ENCODE measurements around the gene MFSD1. TPM values are rescaled to one million over a fixed set of nuclear protein-coding genes. Genes with fewer than 3 reads are reported as not detected.
A peak's percentile ranks its signal among the peaks of the same experiment; 100 is the strongest.
"Not testable (repeated sequence)": the region's sequence is repeated elsewhere in the genome, so short reads cannot be mapped to it uniquely, and the experiment has no call there.

Gene MFSD1
- total RNA-seq, 1 donor from 2014 or later = 101 TPM

DNA sequence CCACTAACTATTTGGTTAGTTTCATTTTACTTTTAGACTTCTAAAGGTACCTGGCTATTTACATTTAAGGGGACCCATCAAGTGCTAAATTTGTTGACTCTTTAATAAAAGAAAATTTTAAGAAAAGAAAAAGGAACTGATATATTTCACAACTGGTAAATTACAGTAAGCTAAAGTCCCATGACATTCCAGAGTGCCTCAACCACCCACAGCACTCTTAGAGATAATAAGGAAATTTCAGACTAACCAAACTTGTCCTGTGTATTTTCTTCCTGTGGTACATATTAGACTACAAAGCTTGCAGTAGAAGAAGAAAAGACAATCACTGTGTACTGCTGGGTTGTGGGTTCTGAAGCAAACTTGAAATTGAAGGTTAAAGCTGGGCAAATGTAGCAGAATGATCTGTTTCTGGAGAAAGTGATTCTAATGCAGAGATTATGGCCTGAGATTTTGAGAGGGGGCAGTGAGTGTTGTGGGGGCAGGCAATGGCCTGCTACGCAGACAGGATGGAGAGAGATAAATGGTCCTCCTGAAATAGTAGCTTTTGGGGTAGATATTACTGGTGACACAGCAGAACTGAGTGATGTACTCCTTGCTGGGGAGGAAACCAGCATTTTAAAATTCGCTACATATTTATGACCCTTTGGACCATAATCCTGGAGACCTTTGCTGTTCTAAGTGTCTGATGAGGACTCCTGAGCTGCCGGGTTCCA lies 24.5 kb upstream of the MFSD1 start:
- no peak for DNase-seq

DNA sequence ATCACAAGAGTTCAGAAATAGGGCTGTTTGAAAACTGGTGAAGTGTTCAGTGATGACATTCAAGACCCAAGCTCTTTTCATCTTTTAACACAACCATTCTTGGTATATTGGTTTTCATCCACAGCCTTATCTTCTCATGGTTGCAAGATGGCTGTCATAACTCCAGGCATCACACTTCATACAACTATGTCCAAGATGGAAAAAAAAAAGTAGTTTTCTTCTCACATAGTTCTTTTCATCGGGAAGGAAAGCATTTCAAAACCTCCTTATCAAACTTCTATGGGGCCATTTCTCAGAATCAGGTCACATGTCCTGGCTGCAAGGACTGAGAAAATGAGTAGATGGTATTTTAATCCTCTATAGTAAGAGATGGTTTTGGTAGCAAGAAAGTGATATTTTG lies 21.1 kb upstream of the MFSD1 start:
- DNase-seq = no peak

DNA sequence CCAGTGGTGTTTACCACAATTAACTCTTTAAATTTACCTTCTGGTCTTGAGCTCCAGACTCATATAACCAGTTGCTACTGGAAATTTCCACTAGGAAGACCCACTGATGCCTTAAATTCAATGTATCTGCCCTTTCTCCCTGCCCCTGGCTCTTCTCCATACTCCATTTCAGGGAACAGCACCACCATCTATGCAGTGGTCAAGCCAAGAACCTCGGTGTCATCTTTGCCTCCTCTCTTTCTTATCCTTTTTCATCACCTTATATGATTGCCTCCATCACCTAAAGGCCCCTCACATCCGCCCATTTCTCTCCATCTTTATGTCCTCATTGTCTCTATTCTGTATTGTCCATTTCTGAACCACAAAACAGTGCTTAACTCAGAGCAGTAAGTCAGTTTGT lies 20.7 kb upstream of the MFSD1 start:
- DNase-seq = no peak

DNA sequence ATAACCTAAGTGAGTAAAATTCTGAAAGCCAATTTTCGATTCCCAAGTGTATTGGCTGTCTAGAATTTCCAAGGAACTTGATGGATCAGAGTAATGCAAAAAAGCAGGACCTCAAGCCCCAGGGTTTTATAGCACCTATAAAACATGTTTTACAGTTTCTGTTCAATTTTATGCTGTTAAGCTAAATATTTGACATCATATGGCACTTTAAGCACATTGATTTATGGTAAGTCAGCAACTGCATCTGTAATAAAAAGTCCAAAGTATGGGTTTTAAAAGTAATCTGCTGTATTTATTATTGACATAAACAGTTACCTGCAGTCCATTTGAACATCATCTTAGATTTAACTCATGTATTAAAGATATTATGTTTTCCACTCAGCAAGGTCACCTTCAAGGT lies 20.0 kb upstream of the MFSD1 start:
- no peak for DNase-seq

DNA sequence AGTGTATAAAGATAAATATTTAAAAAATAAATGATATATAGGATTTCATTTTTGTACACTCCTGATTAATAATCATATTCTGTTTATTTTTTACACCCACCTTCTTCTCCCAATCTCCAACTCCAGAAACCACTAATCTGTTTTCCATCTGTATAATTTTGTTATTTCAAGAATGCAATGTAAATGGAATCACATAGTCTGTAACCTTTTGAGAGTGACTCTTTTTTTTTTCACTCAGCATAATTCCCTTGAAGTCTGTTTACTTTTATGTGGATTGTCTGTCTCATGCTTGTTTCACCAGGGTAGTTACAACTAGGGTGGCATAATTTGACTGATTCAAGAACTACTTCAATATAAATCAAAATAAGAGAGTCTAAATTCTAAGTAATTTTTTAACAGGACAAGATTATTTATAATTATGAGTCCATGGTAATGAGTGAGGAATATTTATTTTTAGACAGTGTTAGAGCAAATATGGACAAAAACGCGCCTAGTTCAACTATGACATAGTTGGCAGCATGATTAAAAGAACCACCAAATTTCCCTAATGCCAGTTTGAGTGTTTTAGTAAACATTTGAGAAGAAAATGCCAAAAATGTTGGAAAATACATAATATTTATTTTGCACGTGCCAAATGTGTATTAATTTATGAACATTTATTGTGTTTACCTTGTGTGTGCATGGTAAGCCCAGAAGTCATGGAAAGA lies 19.4 kb upstream of the MFSD1 start:
- DNase-seq = no peak

DNA sequence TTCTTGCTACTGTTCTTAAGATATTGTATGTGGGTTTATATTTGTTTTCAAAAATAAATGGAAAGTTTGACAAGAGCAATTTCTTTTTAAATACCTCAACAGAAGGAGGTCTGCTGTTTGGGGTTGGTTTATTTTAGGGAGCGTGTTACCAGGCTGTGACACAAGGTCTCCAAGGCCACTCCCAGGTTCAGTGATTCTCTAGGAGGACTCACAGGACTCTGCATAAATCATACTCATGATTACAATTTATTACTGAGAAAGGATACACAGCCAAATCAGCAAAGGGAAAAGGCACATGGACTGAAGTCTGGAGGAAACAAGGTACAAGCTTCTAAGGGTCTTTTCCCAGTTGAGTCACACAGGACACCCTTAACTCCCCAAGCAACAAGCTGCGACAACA lies 18.8 kb upstream of the MFSD1 start:
- DNase-seq = no peak

DNA sequence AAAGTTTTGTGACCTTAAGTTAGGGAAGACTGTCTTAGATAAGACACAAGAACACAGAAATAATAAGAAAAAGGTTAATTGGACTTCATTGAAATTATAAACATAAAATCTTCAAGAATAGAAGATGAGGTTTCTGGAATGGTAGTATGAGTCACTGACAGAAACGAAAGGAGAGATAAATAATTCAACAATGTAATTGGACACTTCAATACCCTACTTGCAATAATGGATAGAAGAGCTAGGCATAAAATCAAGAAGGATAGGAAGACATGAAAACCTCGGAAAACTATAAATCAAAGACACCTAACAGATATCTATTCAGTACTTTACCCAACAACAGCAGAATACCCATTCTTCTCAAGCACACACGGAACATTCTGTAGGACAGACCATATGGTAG lies 15.9 kb upstream of the MFSD1 start:
- DNase-seq = no peak

DNA sequence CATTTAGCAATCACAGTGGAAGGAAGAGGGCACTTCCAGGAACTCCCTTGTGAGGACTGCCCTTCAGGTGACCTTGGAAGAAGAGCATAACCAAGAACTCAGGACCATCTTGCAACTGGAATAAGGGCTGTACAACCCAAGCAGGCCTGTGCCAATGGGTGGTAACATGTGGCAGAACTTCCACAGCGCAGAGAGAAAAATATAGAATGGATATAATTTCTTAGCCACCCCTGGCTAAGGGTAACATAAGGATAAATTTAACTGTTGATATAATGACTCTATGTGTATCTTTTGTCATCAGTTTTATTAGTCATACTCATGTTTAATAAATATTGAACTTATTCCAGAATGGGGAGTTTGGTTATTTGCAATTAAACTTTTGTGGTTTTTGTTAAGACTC lies 13.4 kb upstream of the MFSD1 start:
- peak; percentile 19 for DNase-seq

DNA sequence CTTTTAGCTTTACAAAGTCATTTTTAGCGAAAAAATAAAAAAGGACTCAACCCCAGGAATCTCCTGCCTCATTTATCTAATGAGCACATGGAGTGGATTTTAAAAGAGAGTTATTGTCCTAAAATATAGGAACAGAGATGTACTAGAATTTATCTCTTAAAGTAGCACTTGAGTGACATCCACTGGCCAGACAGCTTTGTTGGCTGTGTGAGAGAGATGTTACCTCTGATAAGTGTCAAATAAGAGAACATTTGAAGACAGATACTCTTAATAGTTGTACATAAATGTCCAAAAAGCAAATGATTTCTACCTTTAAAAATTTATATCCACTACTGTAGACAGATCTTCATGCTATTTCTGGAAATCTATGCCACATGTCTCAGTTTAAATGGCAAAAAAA lies 12.3 kb upstream of the MFSD1 start:
- DNase-seq = peak; percentile 84

DNA sequence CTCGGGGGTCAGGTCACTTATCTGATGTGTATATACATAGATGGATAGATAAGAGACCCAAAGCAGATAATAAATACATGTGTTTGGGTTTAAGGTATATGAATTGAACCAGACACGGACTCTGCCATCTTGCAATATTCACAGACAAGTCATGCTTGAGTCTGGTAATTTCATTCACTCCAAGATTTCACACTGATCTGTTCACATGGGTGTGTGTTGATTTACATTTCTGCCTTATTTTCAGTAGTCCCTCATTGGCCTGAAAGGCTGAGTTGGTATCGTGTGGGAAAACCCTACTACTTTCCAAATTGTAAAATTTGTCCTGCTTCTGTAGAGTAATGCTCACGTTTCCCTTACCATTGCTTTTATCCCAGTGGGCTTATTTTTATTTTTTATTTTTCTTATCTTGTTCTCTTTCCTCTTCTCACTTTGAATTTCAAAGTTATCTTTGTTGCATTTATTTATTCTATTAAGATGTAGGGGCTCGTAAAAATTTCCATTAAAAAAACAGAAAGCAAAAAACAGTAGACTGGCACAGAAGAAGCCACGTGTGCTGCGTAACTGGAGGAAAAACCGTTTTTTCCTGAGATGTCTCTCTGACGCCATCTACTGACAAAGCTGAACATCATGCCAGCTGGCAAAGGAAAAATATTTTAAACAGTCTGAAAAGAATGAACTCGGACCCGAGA lies 10.8 kb upstream of the MFSD1 start:
- DNase-seq = peak; percentile 86

DNA sequence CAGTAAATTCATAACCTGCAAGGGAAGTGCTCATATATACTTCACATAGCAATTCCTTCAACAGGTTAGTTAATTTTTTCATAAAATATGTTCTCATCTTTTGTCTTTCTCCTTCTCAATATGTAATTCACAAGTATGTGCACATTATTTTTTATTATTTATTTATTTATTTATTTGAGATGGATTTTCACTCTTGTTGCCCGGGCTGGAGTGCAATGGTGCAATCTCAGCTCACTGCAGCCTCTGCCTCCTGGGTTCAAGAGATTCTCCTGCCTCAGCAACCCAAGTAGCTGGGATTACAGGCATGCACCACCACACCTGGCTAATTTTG lies 10.3 kb upstream of the MFSD1 start:
- not testable (repeated sequence) for DNase-seq

DNA sequence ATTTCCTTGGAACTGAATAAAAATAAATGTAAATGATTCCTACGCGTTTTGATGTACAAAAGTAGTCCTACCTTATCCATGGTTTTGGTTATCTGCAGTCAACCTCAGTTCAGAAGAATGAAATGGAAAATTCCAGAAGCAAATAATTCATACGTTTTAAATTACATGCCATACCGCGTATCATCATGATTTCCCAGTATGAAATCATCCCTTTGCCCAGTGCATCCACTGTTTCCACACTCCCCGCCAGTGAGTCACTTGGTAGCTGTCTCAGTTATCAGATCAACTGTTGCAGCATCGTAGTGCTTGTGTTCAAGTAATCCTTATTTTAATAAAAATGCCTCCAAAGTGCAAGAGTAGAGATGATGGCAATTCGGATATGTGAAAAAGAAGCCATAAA lies 9.1 kb upstream of the MFSD1 start:
- DNase-seq = peak; percentile 30

DNA sequence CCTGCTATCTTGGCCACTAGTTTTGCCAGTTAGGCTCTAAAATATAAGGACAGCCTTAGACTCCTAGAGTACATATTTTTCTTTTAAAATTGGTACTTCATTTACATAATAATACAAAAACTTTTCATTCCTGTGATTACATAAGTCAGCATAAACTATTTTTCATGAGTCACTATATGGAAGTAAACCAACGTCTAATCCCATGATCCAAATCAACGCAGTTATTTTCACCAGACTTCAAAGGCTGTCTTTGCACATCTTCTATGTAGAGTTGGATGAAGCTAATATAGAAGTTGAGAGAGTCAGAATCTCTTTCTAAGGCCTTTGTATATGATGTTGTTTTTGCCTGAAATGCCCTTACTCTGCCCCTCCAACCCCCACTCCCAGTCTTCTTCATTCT lies 7.6 kb upstream of the MFSD1 start:
- DNase-seq = no peak

DNA sequence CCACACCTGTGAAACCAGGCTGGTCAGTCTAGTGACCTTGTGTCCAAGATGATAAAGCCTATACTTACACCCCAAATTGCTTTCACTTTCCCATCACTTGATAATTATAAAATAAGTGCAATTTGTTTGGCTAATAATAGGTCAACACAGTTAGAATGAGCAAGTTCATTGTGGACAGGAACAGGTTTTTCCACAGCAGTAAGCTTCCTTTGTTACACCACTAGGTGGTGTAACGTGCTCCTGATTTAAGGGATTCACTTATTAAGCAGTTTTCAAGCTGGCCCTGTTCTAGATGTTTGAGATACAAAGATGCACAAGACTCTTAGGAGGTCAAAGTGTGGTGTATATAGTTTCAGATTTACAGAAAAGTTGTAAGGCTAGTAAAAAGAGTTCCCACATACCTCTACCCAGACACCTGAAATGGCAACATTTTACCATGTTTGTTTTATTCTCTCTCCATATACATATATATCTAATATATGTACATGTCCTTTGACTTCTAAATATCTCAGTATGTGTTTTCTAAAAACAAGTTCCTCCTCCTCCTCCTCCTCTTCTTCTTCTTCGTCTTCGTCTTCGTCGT lies 6.8 kb upstream of the MFSD1 start:
- DNase-seq = peak; percentile 65

DNA sequence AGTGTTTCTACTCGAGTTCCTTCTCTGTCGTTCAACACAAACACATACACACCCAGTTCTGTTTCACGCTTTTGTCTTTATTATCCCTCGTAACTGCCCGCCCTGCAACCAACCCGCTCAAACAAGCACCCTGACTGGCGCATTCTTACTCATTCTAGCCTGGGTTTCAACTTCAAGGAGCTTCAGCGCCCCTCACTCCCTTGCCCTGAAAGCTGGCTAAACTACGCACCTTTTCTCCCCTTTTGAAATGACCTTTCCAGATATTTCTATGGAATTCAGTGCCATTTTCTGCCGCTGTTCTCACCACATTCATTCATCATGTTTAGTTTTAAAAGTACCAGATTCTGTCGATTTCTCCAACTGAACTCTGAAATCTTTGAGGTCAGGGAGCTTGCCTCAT lies 653 bp upstream of the MFSD1 start:
- peak; percentile 26 for DNase-seq

DNA sequence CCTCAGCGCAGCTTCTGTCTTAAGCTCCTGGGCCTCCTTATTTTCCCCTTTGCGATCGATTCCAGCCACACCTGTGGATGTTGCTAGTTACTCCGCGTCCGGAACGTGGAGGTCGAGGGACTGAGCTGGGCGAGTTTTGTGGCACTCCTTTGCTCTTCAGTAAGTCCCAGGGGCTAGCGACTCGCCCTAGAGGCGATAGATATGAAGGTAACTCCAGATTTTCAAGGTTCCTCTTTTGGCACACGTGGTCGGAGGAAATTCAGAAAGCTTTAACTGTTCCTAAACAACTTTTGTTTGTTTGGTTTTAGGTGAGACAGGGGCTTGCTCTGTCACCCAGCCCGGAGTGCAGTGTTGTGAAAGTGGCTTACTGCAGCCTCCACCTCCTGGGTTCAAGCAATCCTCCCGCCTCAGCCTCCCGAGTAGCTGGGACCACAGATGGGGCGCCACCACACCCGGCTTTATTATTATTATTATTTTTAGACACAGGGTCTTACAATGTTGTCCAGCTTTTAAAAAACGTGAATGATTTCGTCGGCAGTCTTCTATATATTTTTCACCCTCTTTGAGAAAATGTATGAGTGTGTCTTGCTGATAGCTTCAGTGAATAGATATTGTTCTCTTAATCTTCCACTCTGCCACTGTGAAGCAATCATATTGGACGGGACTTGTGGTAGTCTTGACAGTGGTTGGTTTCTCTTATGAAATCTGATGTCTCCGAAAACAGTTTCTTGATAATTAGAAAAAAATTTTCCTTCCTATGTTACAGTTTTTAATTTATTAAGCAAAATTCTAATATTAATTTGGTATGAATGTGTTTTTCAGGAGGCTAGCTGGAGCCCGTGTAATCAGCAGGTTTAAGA lies 785 bp downstream of the MFSD1 start:
- peak; percentile 47 for DNase-seq

DNA sequence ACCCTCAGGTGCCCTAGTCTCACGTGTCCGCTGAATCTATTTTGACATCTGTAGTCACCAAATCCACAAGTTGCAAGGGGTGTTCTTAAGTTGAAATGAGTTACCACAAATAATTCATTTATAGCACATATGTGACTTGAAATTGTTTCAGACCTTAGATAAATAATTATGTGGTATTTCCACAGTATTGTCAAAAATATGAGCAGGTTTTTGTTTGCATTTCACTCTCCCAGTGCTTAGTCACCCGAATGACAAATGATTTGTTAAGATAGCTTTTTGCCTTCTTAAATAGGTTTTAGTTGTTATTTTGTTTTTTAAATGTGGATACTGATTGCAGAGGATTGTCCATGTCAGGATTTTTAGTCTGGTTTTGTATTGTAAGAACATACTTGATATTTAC lies 2.6 kb downstream of the MFSD1 start:
- no peak for DNase-seq

DNA sequence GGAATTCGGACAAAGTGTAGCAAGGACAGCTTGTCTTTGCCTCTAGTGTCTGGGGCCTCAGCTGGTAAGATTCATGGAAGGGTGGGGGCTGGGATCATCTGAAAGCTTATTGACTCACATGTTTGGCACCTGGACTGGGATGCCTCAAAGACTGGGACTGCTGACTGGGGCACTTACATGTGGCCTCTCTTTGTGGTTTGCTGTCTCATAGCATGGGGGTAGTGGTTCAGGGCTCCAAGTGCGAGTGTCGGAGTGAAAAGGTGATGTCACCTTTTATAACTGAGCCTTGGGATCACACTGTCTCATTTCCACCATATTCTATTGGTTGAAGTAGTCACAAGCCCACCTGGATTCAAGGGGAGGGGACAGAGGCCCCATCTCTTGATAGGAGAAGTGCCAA lies 6.8 kb downstream of the MFSD1 start:
- DNase-seq = no peak

DNA sequence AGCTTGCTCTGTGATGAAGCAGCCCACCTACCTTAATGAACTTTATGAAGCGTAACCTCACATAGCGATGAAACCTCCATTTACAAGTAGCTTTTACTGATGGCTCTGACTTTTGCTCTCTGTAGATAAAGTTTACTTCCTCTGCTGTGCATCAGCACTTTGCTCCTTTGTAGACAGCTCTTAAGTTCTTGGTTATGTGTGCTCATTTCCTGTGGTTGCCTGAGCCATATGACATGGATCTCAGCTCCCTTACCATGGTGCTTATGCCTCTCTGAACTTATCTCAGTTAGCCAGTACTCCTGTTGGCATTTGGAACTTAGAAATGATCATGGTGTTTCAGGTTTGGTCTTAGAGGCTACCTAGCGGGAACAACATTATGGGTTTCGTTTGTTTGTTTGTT lies 7.8 kb downstream of the MFSD1 start:
- no peak for DNase-seq

DNA sequence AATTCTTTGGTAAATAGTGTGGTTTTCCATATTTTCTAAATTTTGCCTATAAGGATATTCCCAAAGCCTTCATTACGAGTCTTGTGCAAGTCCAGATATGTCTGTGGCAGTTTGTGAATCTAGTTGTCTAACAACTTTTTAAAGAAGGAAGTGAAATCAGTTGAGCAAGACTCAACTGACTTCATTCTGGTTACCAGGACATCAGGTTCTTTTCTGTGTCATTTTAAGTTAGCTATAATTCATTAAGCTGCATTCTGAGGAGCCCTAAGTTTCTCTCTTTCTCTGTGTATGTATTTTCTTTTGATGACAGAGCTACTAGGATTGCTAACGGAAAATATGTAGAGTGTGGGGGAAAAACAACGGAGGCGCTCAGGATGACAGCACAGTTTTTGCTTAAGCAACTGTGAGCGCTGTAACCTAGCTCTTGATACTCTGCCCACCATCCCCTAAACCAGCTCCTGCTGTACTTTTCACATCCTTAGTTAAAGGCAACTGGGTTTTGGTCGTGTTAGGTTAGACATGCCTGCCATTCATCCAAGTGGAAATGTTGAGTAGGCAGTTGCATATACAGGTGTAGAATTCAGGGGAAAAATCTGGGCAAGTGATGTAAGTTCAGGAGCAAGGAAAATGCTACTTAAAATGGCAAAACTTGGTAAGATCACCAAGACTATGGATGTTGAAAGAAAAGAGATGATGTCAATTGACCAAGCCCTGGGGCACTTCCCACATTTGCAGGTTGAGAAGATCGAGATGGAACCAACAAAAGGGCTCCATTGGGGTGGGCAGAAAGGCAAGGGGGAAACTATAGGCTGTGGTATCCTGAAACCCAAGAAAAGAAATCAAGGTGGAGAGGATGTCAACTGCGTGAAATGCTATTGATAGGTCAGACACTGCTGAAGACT lies 9.2 kb downstream of the MFSD1 start:
- DNase-seq = no peak

DNA sequence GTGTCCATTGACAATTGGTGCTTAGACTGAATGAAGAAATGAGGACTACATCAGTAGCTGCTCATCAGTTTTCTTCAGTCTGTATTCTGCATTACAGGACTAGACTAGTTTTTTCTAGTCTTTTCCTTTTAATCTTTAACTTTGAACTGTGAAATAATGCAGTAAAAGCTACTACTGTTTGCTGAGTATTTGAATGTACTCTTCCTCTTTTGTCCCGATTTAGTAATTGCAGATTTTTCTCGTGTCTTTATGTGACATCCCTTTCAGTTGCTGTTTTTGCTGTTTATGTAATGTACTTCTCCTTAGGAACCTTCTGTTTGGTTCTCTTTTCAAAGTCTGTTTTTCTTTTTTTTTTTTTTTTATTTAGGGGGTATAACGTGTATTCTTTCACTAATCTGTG lies 17.4 kb downstream of the MFSD1 start:
- DNase-seq = no peak

DNA sequence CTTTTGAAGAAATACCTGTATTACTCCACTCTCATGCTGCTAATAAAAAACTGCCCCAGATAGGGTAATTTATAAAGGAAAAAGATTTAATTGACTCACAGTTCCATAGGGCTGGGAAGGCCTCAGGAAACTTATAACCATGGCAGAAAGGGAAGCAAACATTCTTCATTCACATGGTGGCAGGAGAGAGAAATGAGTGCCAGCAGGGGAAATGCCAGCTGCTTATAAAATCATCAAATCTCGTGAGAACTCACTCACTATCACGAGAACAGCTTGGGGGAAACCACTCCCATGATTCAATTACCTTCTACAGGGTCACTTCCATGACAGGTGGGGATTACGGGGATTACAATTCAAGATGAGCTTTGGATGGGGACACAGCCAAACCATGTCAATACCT lies 18.7 kb downstream of the MFSD1 start:
- no peak for DNase-seq

All from dermis blood vessel endothelial cell (primary cell).